Mesendoderm (in vitro differentiated cells): Measurements from ENCODE around the gene ANGPT4.

Experiments used
- DNase-seq: peaks from one replicate; pipeline ENCODE4 v3.0.0; 2013
- H2AK5ac ChIP-seq: 2 replicates; pipeline ENCODE4 v1.6.1; 2013; ENCODE audit warnings: low read length, inconsistent platforms
- H2BK120ac ChIP-seq: 2 replicates; pipeline ENCODE4 v1.6.1; 2013; ENCODE audit warnings: low read depth, mild to moderate bottlenecking, low read length, moderate library complexity, mixed read lengths
- H2BK15ac ChIP-seq: replicated peaks from 2 replicates; pipeline ENCODE4 v1.6.1; 2013; ENCODE audit warnings: low read depth, mild to moderate bottlenecking, moderate library complexity
- H2BK5ac ChIP-seq: 2 replicates; pipeline ENCODE4 v1.6.1; 2013; ENCODE audit warnings: low read length, inconsistent platforms
- H3K18ac ChIP-seq: 2 replicates; pipeline ENCODE4 v1.6.1; 2013; ENCODE audit warnings: mild to moderate bottlenecking, low read length, mixed read lengths
- H3K23ac ChIP-seq: one replicate; pipeline ENCODE4 v1.6.1; 2013; ENCODE audit warnings: low read length
- H3K27ac ChIP-seq: 2 replicates; pipeline ENCODE4 v1.5.1; 2013; ENCODE audit warnings: low read depth, mild to moderate bottlenecking, inconsistent platforms, low read length, moderate library complexity
- H3K27me3 ChIP-seq: 2 replicates; pipeline ENCODE4 v1.6.1; 2013; ENCODE audit warnings: low read length, control low read depth, mild to moderate bottlenecking, inconsistent platforms; ENCODE audit not compliant: insufficient read depth, poor library complexity
- H3K36me3 ChIP-seq: 2 replicates; pipeline ENCODE4 v1.6.1; 2013; ENCODE audit warnings: low read length, inconsistent platforms; ENCODE audit not compliant: control insufficient read depth, insufficient read depth
- H3K4ac ChIP-seq: one replicate; pipeline ENCODE4 v1.6.1; 2013; ENCODE audit warnings: low read depth, mild to moderate bottlenecking, low read length, moderate library complexity
- H3K4me1 ChIP-seq: 2 replicates; pipeline ENCODE4 v1.6.1; 2013; ENCODE audit warnings: low read depth, low read length, inconsistent platforms; ENCODE audit not compliant: control insufficient read depth
- H3K4me2 ChIP-seq: 2 replicates; pipeline ENCODE4 v1.6.1; 2013; ENCODE audit warnings: low read length
- H3K4me3 ChIP-seq: 2 replicates; pipeline ENCODE4 v1.5.1; 2013; ENCODE audit warnings: mild to moderate bottlenecking, low read length
- H3K56ac ChIP-seq: one replicate; pipeline ENCODE4 v1.6.1; 2013; ENCODE audit warnings: low read length
- H3K79me1 ChIP-seq: 2 replicates; pipeline ENCODE4 v1.6.1; 2013; ENCODE audit warnings: low read length, inconsistent platforms
- H3K79me2 ChIP-seq: 2 replicates; pipeline ENCODE4 v1.6.1; 2013; ENCODE audit warnings: mild to moderate bottlenecking, low read length; ENCODE audit not compliant: control insufficient read depth, insufficient read depth
- H3K9ac ChIP-seq: 2 replicates; pipeline ENCODE4 v1.6.1; 2013; ENCODE audit warnings: low read length, inconsistent platforms
- H4K5ac ChIP-seq: one replicate; pipeline ENCODE4 v1.6.1; 2013; ENCODE audit warnings: low read length
- H4K8ac ChIP-seq: one replicate; pipeline ENCODE4 v1.6.1; 2013; ENCODE audit warnings: low read depth, mild to moderate bottlenecking, control low read depth, low read length, moderate library complexity
- WGBS: extraction: QIAGEN DNeasy Blood & Tissue Kit; methylation state at CpG from one replicate; pipeline ENCODE4 v1.1.7; 2013; ENCODE audit warnings: low lambda C conversion rate, missing lambda C conversion rate; ENCODE audit not compliant: insufficient coverage; ENCODE audit errors: extremely low coverage; 5-methylcytosine and 5-hydroxymethylcytosine counted together

The ANGPT4 gene

DNA sequence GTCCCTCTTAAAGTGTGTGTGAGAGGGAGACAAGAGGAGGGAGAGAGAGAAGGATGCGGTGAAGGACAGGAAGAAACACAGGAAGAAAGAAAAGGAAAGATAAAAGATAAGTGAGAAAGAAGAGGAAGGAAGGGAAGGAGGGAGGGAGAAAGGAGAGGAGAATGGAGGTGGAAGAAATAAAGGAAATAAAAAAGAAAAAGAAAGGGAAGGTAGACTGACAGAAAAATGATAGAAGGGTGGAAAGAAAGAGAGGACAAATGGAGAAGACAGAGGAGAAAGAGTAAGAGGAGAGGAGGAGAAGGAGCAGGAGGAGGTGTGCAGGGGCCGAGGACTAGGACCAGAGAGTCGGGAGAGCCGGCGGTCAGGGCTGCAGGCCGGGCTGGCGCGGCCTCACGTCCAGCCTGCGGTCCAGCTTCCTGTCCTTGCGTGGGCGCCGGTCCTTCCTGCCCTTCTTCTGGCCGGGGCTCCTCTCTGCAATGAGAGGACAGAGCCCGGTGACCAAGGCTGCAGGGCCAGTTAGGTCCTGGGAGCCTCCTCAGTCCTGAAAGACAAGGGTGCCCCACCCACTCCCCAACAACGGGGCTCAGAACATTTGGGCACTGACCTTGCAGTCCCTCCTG, 44.0 kb upstream of the ANGPT4 start:
- Histone ChIP-seq H2BK120ac (no peak overlapping the region), H3K4ac (no peak overlapping the region), H3K56ac (no peak overlapping the region), H2BK5ac (no peak overlapping the region), H3K23ac (no peak overlapping the region), H3K27me3 (no peaks in the 10 kb centered on the region), H2BK15ac (no peak overlapping the region), H3K36me3 (no peaks in the 10 kb centered on the region), H3K4me2 (no peak overlapping the region), H2AK5ac (no peak overlapping the region), H3K79me2 (no peaks in the 10 kb centered on the region), H4K8ac (no peak overlapping the region), H3K4me3 (no peak overlapping the region), H4K5ac (no peak overlapping the region), H3K79me1 (no peaks in the 10 kb centered on the region), H3K4me1 (peaks cover 3% of the 10 kb centered on the region), H3K18ac (no peak overlapping the region), H3K9ac (no peak overlapping the region), H3K27ac (no peak overlapping the region)
- WGBS = 100% methylated on average over 1 of the region's 16 CpGs
- DNase-seq = no peak

GRCh38 chr20:958936-959815, 43.0 kb upstream of the ANGPT4 start:
- no peaks in the 10 kb centered on the region for H3K79me2 ChIP-seq
- H2AK5ac ChIP-seq = no peak overlapping the region
- no CpG with 5 or more reads among the region's 19 CpGs for WGBS
- no peak overlapping the region for H3K18ac ChIP-seq
- no peak overlapping the region for H2BK15ac ChIP-seq
- no peak for DNase-seq
- no peak overlapping the region for H3K23ac ChIP-seq
- no peaks in the 10 kb centered on the region for H3K36me3 ChIP-seq
- H3K4ac ChIP-seq = no peak overlapping the region
- H3K27ac ChIP-seq = no peak overlapping the region
- H4K5ac ChIP-seq = no peak overlapping the region
- peaks cover 6% of the 10 kb centered on the region for H3K4me1 ChIP-seq
- no peak overlapping the region for H3K4me3 ChIP-seq
- H3K56ac ChIP-seq = no peak overlapping the region
- H3K27me3 ChIP-seq = no peaks in the 10 kb centered on the region
- no peak overlapping the region for H2BK5ac ChIP-seq
- H3K9ac ChIP-seq = no peak overlapping the region
- no peak overlapping the region for H4K8ac ChIP-seq
- H2BK120ac ChIP-seq = no peak overlapping the region
- no peaks in the 10 kb centered on the region for H3K79me1 ChIP-seq
- H3K4me2 ChIP-seq = no peak overlapping the region

DNA sequence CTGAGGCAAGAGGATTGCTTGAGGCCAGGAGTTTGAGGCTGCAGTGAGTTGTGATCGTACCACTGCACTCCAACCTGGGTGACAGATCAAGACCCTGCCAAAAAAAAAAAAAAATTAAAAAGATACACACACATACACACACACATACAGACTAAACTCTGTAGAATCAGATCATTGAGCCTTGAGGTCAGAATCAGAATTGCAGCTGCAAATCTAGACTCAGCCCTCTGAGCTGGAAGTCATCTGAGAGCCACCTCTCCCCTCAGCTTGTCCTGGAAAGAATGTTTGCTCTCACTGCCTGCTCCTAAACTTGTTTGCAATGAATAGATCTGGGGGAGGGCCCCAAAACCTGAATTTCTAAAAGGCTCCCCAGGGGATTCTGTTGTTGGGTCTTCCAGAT, 41.4 kb upstream of the ANGPT4 start:
- H2BK15ac ChIP-seq = no peak overlapping the region
- no peak overlapping the region for H2BK120ac ChIP-seq
- no peak overlapping the region for H3K4ac ChIP-seq
- H3K4me1 ChIP-seq = peaks cover 6% of the 10 kb centered on the region
- no peak overlapping the region for H4K5ac ChIP-seq
- no CpG with 5 or more reads among the region's 1 CpG for WGBS
- H3K9ac ChIP-seq = no peak overlapping the region
- no peak overlapping the region for H3K27ac ChIP-seq
- no peak overlapping the region for H3K4me3 ChIP-seq
- H4K8ac ChIP-seq = no peak overlapping the region
- no peak overlapping the region for H3K23ac ChIP-seq
- H3K27me3 ChIP-seq = no peaks in the 10 kb centered on the region
- no peaks in the 10 kb centered on the region for H3K36me3 ChIP-seq
- DNase-seq = no peak
- H3K4me2 ChIP-seq = no peak overlapping the region
- no peak overlapping the region for H2AK5ac ChIP-seq
- no peak overlapping the region for H2BK5ac ChIP-seq
- no peak overlapping the region for H3K18ac ChIP-seq
- no peaks in the 10 kb centered on the region for H3K79me2 ChIP-seq
- H3K56ac ChIP-seq = no peak overlapping the region
- H3K79me1 ChIP-seq = no peaks in the 10 kb centered on the region

GRCh38 chr20:956330-956951, 40.3 kb upstream of the ANGPT4 start:
- Histone ChIP-seq H3K27me3 (no peaks in the 10 kb centered on the region), H2BK15ac (no peak overlapping the region)
- no CpG with 5 or more reads among the region's 13 CpGs for WGBS

DNA sequence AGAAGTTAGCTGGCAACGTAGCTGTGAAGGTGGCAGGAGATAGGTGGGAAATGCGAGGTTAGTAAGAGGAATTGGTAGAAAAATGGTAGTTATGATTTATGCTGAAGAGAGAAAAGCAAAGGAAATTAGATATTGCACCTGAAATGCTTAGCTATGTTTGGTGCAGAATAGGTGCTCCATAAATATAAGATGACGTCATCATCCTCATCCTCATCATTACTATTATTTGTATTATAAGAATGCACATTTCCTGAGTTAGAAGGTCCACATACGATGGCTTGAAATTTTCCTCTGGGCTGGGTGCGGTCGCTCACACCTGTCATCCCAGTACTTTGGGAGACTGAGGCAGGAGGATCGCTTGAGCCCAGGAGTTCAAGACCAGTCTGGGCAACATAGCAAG, 39.5 kb upstream of the ANGPT4 start:
- Histone ChIP-seq H3K4ac (no peak overlapping the region), H3K56ac (no peak overlapping the region), H3K4me2 (no peak overlapping the region), H4K5ac (no peak overlapping the region), H2BK15ac (no peak overlapping the region), H3K79me1 (no peaks in the 10 kb centered on the region), H3K4me3 (no peak overlapping the region), H2BK120ac (no peak overlapping the region), H3K36me3 (no peaks in the 10 kb centered on the region), H4K8ac (no peak overlapping the region), H3K9ac (no peak overlapping the region), H3K4me1 (peaks cover 6% of the 10 kb centered on the region), H3K79me2 (no peaks in the 10 kb centered on the region), H2BK5ac (no peak overlapping the region), H3K27ac (no peak overlapping the region), H2AK5ac (no peak overlapping the region), H3K27me3 (no peaks in the 10 kb centered on the region), H3K18ac (no peak overlapping the region), H3K23ac (no peak overlapping the region)
- no peak for DNase-seq
- 100% methylated on average over 1 of the region's 7 CpGs for WGBS

More at GRCh38 chr20:956330-956951, 40.3 kb upstream of the ANGPT4 start:
- Histone ChIP-seq H3K23ac (no peak overlapping the region), H3K27ac (no peak overlapping the region), H3K4me3 (no peak overlapping the region), H2BK5ac (no peak overlapping the region), H3K36me3 (no peaks in the 10 kb centered on the region), H3K18ac (no peak overlapping the region), H3K9ac (no peak overlapping the region), H2BK120ac (no peak overlapping the region), H3K4me1 (peaks cover 6% of the 10 kb centered on the region), H3K79me1 (no peaks in the 10 kb centered on the region), H4K8ac (no peak overlapping the region), H3K4ac (no peak overlapping the region), H3K56ac (no peak overlapping the region), H3K79me2 (no peaks in the 10 kb centered on the region), H4K5ac (no peak overlapping the region), H2AK5ac (no peak overlapping the region), H3K4me2 (no peak overlapping the region)
- DNase-seq = peak; percentile 90
